Prostate gland (tissue), 2 donors: ENCODE results near the gene WDR62. TPM values are rescaled to one million over a fixed set of nuclear protein-coding genes. Genes with fewer than 3 reads are reported as not detected.

Experiments
- DNase-seq: peaks from one replicate; pipeline ENCODE4 v3.0.0-alpha.2; 2019; ENCODE audit warnings: low spot score
- H3K27ac ChIP-seq, 2 donors: fragments of 200-600 bp; sonication (generic); 2 replicates each; pipeline ENCODE4 v1.5.1; 2017 to 2019
- H3K27me3 ChIP-seq: fragments of 200-600 bp; sonication (generic); replicated peaks from 2 replicates; pipeline ENCODE4 v1.5.1; 2019; ENCODE audit not compliant: insufficient read depth
- H3K36me3 ChIP-seq, 2 donors: fragments of 200-600 bp; sonication (generic); 1 replicate in 1 of 2; 2 replicates in 1 of 2; pipeline versions ENCODE4 v1.5.1 to v1.8.1; 2017 to 2019
- H3K4me1 ChIP-seq: fragments of 200-600 bp; sonication (generic); replicated peaks from 2 replicates; pipeline ENCODE4 v1.5.1; 2019
- H3K4me3 ChIP-seq, 2 donors: fragments of 200-600 bp; sonication (generic); 2 replicates each; pipeline ENCODE4 v1.5.1; 2017 to 2019
- H3K9me3 ChIP-seq: fragments of 200-600 bp; sonication (generic); 2 replicates; pipeline ENCODE4 v1.5.1; 2017
- POLR2A ChIP-seq: fragments of 450-650 bp; IDR thresholded peaks from one replicate; pipeline ENCODE4 v1.6.1; 2016; ENCODE audit warnings: antibody characterized with exemption, mild to moderate bottlenecking
- POLR2AphosphoS5 ChIP-seq: sonication (generic); formaldehyde crosslinking; IDR thresholded peaks from one replicate; pipeline ENCODE4 v1.6.1; 2017; ENCODE audit warnings: antibody characterized with exemption
- WGBS: methylation state at CpG from one replicate; pipeline ENCODE4 v1.1.5; 2018; 5-methylcytosine and 5-hydroxymethylcytosine counted together
- intact Hi-C: fragments of 100-400 bp; cut with DNase I; formaldehyde crosslinking; loops from one replicate; pipeline ENCODE4 v1.14.2; 2022
- total RNA-seq, 2 donors: library from RNA; depleted of rRNA; stranded (reverse); fragments of >200 nt; gene quantifications; one replicate each; pipeline ENCODE4 v1.1.0, GENCODE V29; 2016
- TF ChIP-seq, protein P1 (sequence below), 4 experiments: fragments of 200-600 bp in 2 of 4; fragments of 450-650 bp in 2 of 4; sonication (generic) in 2 of 4; IDR thresholded peaks; 1 replicate in 3 of 4; 2 replicates in 1 of 4; pipeline ENCODE4 v1.5.1; 2016 to 2019; ENCODE audit warnings: antibody characterized with exemption in 4 of 4, mild to moderate bottlenecking in 2 of 4, moderate library complexity in 2 of 4

WDR62 gene
- total RNA-seq, 2 donors from 2014 or later, result 0.64 to 28.6 TPM

DNA sequence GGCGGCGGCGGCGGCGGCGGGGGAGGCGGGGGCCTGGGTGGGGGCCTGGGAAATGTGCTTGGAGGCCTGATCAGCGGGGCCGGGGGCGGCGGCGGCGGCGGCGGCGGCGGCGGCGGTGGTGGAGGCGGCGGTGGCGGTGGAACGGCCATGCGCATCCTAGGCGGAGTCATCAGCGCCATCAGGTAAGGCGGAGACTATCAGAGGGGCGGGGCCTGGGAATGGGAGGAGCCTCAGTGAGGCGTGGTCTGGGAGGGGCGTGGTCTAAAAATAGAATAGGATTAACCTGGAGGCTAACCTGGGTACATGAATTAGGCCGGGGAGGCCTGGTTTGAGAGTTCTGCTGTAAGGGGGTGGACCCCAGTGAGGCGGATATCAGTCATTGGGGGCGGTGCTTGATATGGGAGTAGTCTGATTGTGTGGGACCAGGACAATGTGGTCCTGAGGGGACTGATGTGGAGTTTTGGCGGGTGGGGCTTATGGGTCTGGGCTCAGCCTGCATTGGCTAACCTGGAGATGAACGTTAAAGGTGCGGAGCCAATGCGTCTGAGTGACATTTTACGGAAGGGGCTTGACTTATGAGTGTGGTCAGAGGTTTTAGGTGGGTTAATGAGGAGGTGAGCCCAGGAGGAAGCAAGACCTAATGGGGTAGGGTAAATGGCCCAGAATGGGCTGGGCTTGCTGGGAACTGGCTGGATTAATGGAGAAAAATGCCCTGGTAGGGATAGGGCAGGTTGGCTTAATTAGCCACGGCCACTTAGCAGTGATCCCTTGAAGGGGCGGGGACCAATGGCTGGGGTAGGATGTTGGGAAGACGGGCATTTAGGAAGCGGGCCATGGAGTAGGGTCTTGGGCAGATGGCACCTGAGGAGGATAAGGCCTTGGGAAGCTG lies 86.6 kb downstream of the WDR62 start:
- peak; percentile 84 for DNase-seq
- intact Hi-C loops, result no loop called here
- peak; percentile 78 for TF ChIP-seq POLR2AphosphoS5
- TF ChIP-seq, protein P1, sequence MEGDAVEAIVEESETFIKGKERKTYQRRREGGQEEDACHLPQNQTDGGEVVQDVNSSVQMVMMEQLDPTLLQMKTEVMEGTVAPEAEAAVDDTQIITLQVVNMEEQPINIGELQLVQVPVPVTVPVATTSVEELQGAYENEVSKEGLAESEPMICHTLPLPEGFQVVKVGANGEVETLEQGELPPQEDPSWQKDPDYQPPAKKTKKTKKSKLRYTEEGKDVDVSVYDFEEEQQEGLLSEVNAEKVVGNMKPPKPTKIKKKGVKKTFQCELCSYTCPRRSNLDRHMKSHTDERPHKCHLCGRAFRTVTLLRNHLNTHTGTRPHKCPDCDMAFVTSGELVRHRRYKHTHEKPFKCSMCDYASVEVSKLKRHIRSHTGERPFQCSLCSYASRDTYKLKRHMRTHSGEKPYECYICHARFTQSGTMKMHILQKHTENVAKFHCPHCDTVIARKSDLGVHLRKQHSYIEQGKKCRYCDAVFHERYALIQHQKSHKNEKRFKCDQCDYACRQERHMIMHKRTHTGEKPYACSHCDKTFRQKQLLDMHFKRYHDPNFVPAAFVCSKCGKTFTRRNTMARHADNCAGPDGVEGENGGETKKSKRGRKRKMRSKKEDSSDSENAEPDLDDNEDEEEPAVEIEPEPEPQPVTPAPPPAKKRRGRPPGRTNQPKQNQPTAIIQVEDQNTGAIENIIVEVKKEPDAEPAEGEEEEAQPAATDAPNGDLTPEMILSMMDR (IDR thresholded peaks at IDR 0.05), result no peak
- peak; percentile 77 for TF ChIP-seq POLR2A
- Histone ChIP-seq H3K4me3 (peak overlapping the region; percentile 59 to 87), H3K27me3 (no peaks in the 10 kb centered on the region), H3K4me1 (peaks cover 11% of the 10 kb centered on the region), H3K9me3 (no peaks in the 10 kb centered on the region), H3K36me3 (peaks cover 11 to 15% of the 10 kb centered on the region in 2 donors), H3K27ac (peak overlapping the region; percentile 92 to 96)
- 26% methylated on average over 33 of the region's 42 CpGs for WGBS

DNA sequence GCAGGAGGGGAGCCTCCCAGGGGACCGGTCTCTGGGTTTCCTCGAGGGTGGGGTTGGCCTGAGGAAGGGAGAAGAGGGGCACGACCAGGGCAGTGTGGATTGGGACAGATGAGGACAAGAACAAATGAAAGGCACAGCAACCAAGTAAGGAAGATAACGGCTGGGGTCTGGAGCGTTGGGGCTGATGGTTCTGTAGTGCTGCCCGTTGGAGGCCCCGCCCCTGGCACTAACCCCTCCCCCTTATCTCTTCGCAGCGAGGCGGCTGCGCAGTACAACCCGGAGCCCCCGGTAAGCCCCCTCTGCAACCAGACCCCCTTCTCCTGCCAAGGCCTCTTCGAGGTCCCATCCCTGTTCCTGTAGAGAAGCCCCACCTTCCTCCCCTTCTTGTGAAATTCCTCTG lies 87.3 kb downstream of the WDR62 start:
- Histone ChIP-seq H3K27ac (no peak overlapping the region), H3K27me3 (no peaks in the 10 kb centered on the region), H3K4me3 (no peak overlapping the region), H3K36me3 (peaks cover 11 to 20% of the 10 kb centered on the region in 2 donors), H3K9me3 (no peaks in the 10 kb centered on the region), H3K4me1 (peaks cover 6% of the 10 kb centered on the region)
- WGBS, result 91% methylated on average over 14 of the region's 14 CpGs
- TF ChIP-seq POLR2A (no peak), POLR2AphosphoS5 (no peak)
- TF ChIP-seq, protein P1 (IDR thresholded peaks at IDR 0.05), result no peak
- intact Hi-C loops, result no loop called here
- no peak for DNase-seq

- TF ChIP-seq, protein P1 (IDR thresholded peaks at IDR 0.05), result no peak
- TF ChIP-seq POLR2A (no peak), POLR2AphosphoS5 (no peak)
- Histone ChIP-seq H3K4me1 (peaks cover 6% of the 10 kb centered on the region), H3K9me3 (no peaks in the 10 kb centered on the region), H3K36me3 (peaks cover 11 to 20% of the 10 kb centered on the region in 2 donors), H3K27ac (no peak overlapping the region), H3K4me3 (no peak overlapping the region), H3K27me3 (no peaks in the 10 kb centered on the region)
- DNase-seq, result no peak
- 86% methylated on average over 9 of the region's 9 CpGs for WGBS
- intact Hi-C loops, result no loop called here
Observed at GRCh38 chr19:36142496-36142895, 87.8 kb downstream of the WDR62 start.

- Histone ChIP-seq H3K4me1 (peaks cover 6% of the 10 kb centered on the region), H3K9me3 (no peaks in the 10 kb centered on the region), H3K4me3 (no peak overlapping the region), H3K36me3 (peaks cover 11 to 23% of the 10 kb centered on the region in 2 donors), H3K27me3 (no peaks in the 10 kb centered on the region), H3K27ac (no peak overlapping the region)
- intact Hi-C loops, result no loop called here
- TF ChIP-seq POLR2AphosphoS5 (no peak), POLR2A (no peak)
- TF ChIP-seq, protein P1 (IDR thresholded peaks at IDR 0.05), result no peak
- no peak for DNase-seq
- WGBS, result 97% methylated on average over 6 of the region's 6 CpGs
Observed at GRCh38 chr19:36144624-36145023, 89.9 kb downstream of the WDR62 start.
